NCI-H146 treated with DMSO at 0.1 percent for 48 hours (cell line): ENCODE results near the gene PLEKHF1.
A peak's percentile ranks its signal among the peaks of the same experiment; 100 is the strongest.
"Not testable (repeated sequence)": the region's sequence is repeated elsewhere in the genome, so short reads cannot be mapped to it uniquely, and the experiment has no call there.

Experiments used
- DNase-seq: peaks from one replicate; lab custom pipeline; 2025; ENCODE audit not compliant: unreplicated experiment; lab: John Stamatoyannopoulos, UW

PLEKHF1 gene

DNA sequence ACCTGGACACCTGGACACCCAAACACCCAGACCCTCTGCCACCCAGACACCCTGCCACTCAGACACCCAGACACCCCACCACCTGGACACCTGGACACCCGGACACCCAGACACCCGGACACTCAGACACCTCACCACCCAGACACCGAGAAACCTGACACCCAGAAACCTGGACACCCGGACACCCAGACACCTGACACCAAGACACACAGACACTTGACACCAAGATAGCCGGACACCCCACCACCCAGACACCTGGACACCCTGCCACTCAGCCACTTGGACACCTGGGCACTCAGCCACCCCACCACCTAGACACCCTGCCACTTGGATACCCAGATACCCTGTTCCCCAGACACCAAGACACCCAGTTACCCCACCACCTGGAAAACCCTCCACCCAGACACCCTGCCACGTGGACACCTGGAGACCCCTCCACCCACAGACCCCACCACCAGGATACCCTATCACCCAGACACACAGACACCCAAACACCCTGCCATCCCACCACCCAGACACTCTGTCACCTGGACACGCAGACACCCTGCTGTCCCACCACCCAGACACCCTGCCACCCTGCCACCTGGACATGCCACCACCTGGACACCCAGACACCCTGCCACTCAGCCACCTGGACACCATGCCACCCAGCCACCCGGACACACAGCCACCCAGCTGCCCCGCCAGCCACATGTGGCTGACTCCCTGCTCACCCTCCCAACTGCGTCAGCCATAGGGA is 32.4 kb downstream of the PLEKHF1 start:
- DNase-seq, result no peak

GRCh38 chr19:29699861-29700260 is 34.6 kb downstream of the PLEKHF1 start:
- no peak for DNase-seq

DNA sequence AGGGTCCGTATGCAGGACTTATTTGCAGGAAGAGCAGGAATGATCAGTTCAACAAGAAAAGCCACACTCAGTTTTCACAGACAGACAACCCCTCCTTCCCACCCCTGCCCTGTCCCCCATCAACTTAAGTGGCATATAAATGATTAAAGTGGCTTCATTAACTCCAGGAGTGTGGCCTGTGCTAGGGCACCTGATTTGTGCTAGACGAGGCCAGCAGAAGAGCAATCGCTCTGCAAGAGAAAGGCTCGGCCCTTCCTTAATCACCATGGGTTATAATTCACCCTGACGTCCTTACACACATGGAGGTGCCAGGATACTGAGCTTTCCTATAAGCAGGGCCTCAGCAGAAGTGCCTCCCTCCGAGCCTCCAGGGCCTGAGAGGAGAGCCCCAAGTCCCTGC is 35.2 kb downstream of the PLEKHF1 start:
- no peak for DNase-seq

GRCh38 chr19:29702161-29702962 is 37.1 kb downstream of the PLEKHF1 start:
- no peak for DNase-seq

- no peak for DNase-seq
Observed at GRCh38 chr19:29702963-29703320, 37.7 kb downstream of the PLEKHF1 start.

DNA sequence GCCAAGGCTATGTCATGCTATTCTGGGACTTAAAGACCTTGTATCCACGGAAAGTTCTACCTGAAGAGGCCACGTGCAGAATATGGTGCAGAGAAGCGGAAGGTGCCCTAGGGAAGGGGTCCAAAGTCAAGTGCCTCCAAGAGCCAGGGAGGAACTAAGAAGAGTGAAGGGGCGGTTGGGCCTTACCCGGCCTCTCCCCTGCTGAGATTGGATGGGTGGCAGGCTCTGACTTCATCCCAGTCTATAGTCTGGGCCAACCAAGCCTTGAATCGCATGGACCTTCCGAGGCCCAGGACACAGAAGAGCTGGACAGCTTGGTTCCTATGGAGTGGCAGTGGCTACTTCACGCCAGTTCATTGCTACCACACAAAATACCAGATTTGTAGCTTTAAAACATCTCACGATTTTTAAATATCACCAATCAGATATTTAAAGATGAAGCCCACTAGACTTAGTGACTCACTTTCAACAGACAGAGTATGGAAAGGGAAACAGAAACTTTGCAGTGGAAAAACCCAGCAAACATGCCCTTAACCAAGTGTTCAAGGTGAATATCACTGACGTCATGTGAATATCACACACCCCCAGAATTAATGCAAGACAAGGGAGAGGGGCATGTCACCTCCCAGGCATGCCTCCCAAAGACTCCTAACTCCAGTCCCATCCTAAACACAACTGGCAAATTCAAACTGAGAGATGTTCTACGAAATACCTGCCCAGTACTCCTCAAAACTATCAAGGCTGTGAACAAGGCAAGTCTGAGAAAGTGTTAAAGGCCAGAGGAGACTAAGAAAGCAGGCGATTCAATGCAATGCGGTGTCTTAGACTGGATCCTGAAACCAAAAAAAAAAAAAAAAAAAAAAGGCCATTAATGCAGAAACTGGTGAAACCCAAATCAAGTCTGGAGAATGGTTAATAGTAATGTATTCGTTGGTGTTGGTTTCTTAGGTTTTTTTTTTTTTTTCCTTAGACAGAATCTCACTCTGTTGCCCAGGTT is 39.6 kb downstream of the PLEKHF1 start:
- no peak for DNase-seq

DNA sequence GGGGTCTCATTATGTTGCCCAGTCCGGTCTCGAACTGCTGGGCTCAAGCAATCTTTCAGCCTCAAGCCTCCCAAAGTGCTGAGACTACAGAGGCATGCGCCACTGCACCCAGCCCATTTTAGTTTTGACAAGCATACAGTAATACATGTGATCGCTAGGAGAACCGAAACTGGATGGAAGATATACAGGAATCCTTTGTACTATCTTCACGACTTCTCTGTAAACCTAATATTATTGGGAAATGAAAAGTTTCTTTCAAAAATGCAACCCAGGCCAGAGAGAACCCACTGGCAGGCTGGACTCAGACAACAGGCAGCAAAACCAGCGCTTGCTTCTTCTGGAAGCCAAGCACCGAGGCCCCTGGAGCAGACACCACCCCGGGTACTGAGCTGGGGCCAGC is 40.4 kb downstream of the PLEKHF1 start:
- no peak for DNase-seq

DNA sequence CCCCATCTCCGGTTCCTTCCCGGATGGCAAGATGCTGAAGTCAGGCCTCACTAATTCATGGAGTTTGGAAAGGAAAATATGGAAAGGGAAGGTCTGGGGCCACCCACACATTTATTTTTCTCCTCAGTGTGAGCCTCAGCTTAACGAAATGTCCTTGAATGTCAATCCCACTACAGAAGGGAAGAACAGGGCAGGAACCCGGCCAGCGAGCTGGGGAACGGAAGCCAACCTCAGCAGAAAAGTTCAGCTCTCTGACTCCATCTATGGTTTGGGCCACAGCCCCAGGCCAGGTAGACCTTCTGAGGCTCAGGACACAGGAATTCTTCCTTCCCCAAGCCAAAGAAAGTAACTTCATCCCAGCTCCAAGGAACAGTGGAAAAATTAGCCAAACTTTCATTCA is 41.4 kb downstream of the PLEKHF1 start:
- DNase-seq, result no peak

DNA sequence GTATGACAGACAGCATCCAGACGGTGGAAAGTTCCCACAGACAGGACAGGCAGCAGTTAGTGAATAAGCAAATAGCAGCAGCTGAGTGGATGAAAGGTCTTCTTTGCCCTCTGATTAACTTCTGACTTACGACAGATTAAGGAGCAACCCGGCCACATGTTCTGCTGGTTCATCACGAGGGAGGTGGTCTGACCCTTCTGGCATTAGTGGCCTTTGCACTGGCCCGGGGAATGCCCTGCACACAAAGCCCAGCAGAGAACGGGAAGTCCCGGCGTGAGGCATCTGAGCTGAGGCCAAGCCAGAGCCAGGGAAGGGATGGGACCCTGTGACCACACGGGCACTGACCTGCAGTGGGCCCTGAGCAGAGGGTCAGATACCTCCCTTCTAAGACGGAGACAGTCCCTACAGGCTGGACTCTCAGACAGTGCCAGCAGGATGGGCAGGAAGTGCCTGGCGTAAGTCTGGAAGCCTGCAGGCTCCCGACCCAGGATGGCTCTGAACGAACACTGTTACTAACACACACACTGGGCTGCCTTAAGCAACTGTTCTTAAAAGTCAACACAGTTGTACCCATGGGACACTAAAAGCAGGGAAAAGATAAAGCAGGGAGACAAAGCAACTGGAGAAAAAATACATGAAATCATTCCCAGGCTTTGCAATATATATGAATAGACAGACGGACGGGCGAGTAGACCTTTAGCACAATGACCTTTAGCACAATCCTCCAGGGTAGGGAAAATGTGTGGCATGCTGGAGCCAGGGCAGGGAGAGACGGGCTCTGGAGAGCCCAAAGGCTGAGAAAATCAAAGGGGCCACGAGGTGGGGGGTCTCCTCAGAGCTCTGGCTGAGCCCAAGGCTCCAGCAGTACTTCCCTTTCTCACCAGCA is 43.5 kb downstream of the PLEKHF1 start:
- no peak for DNase-seq

GRCh38 chr19:29709440-29709798 is 44.2 kb downstream of the PLEKHF1 start:
- not testable (repeated sequence) for DNase-seq

- no peak for DNase-seq
Observed at GRCh38 chr19:29711584-29712132, 46.4 kb downstream of the PLEKHF1 start.

GRCh38 chr19:29712744-29713516 is 47.7 kb downstream of the PLEKHF1 start:
- no peak for DNase-seq

DNA sequence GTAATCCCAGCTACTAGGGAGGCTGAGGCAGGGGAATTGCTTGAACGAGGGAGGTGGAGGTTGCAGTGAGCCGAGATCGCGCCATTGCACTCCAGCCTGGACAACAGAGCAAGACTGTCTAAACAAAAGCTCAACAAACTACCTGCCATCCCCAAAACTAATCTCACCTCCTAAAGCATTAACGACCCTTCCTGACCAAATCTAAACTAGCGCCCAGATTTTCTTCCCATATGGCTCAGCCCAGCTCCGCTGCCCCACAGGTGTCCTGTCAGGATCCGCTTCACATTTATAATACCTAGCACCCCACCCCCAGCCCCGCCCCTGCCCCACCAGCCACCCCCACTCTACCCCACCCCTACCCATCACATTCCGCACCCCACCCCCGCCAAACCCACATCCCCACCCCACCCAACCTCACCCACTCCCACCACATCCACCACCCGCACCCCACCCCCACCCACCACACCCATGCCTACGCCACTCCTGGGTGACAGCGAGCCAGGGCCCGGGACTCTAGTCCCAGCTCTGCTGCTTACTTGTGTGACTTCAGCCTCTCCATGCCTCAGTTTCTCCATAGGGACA is 49.2 kb downstream of the PLEKHF1 start:
- no peak for DNase-seq

DNA sequence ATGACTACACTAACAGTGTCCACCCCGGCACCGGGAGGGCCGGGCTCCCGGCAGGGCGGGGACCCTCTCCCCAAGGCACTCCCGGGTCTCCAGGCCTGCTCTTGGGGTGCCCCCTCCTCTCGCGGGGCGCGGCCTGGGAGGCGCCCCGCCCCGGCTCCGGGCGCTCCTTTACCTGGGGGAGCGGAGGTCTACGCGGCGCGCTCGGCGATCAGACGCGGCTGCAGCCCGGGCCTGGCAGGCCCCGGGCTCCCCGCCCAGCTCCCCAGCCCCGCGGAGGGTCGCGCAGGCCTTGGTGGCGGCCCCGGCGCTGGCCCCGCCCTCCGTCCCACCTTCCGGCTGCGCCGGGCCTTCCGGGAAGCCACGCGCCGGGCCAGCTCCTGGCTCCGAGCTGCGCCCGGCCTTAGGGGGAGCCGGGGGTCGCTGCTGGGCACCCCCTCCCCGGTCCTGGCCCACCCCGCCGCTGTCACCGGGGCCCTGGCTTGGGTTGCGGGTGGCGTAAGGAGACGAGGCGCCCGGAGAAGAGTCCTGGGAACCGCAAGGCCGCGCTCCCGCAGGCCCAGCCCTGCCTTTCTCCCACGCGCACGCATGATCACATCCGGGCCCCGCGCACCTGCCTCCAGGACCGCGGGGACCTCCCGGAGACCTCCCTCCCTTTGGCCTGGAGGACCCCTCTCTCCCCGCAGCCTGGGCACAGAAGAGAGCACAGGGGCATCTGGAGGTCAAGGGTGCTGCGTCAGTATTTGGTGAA is 49.9 kb downstream of the PLEKHF1 start, which contains the start of gene C19orf12:
C19orf12 (minus strand) TSS at position 309 of the 748 bp plus-strand sequence. CDS start 6,848 bp downstream, outside the sequence.
- DNase-seq, result peak; percentile 24

GRCh38 chr19:29715701-29716581 is 50.7 kb downstream of the PLEKHF1 start:
- DNase-seq, result no peak

- no peak for DNase-seq
Observed at GRCh38 chr19:29717051-29717450, 51.8 kb downstream of the PLEKHF1 start.

DNA sequence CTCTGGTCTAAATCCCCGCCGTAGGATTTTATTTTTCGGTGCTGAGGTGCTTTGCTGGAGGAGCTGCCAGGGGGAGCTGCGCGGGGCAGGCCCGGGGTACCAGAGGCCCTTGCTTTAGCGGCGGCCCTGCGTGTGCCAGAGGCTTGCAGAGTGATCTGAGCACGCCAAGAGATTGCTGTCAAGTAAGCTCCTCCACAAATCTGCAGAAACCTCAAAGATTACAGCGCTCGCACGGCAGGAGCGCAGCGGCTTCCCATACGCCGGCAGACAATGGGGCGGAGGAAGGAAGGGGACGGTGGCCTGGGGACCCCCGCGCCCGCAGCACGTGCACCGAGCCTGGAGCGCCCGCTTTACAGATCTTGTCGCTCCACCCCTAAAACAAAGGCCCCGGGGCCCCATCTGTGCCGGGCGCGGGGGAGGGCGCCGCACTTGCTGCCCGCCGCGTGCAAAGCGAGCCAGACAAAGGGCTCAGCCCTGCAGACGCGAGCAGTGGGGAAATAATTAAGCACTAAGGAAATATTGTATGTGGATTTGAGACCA is 58.9 kb downstream of the PLEKHF1 start:
- peak; percentile 45 for DNase-seq
